ENCODE results near the gene ATP10A. TPM values are rescaled to one million over a fixed set of nuclear protein-coding genes. Genes with fewer than 3 reads are reported as not detected.

ATP10A gene
- total RNA-seq, 1 experiment from 2014 or later, result not detected

DNA sequence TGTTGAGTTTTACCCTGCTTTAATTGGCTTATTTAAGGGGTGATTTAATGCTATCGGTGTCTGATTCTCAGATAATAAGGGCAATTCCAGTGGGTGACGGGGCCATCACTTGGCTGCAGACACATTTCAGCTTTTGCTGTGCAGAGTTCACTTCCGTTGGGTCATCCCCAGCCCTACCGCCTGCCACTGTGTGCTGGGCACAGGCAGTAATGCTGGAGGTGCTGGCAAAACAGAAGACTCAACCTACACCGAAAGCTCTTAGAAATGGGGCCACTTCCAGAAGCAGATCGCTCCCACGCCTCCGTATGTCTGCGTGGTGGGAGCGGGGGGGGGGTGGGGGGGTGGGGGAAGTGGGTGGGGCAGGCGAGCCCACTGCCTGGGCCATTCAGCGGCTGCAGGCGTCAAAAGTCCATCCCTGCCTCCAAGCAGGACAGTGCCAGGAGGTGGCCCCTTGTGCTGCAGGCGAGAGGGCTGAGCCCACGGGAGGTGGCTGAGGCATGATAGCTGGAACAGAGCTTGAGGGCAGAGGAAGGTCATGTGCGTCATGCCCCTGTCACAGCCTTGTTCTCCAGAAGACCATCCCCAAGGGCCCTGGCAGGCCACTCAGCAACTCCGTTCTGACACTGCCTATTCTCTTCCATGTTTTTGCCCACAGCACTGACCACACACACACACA lies 128.3 kb downstream of the ATP10A start:
- Mint-ChIP-seq H3K27me3 (ENCODE audit: insufficient read depth, unreplicated experiment) (no peaks in the 10 kb centered on the region), H3K9me3 (ENCODE audit: unreplicated experiment) (peaks cover 17% of the 10 kb centered on the region), H3K4me1 (ENCODE audit: insufficient read depth, unreplicated experiment) (no peaks in the 10 kb centered on the region), H3K4me3 (ENCODE audit: unreplicated experiment) (no peak overlapping the region), H3K27ac (ENCODE audit: low read depth, unreplicated experiment) (no peak overlapping the region), H3K36me3 (ENCODE audit: insufficient read depth, unreplicated experiment) (peaks cover 6% of the 10 kb centered on the region)
- no peak for TF ChIP-seq CTCF (IDR thresholded peaks at IDR 0.05; ENCODE audit: unreplicated experiment)
- BruUV-seq (replicated peaks), result no TSS peak
- no peak for DNase-seq (ENCODE audit: unreplicated experiment)
- intact Hi-C loops (cut with micrococcal nuclease), result no loop called here
- POLR2A ChIA-PET, result no interaction called here
- CTCF ChIA-PET, result no interaction called here

DNA sequence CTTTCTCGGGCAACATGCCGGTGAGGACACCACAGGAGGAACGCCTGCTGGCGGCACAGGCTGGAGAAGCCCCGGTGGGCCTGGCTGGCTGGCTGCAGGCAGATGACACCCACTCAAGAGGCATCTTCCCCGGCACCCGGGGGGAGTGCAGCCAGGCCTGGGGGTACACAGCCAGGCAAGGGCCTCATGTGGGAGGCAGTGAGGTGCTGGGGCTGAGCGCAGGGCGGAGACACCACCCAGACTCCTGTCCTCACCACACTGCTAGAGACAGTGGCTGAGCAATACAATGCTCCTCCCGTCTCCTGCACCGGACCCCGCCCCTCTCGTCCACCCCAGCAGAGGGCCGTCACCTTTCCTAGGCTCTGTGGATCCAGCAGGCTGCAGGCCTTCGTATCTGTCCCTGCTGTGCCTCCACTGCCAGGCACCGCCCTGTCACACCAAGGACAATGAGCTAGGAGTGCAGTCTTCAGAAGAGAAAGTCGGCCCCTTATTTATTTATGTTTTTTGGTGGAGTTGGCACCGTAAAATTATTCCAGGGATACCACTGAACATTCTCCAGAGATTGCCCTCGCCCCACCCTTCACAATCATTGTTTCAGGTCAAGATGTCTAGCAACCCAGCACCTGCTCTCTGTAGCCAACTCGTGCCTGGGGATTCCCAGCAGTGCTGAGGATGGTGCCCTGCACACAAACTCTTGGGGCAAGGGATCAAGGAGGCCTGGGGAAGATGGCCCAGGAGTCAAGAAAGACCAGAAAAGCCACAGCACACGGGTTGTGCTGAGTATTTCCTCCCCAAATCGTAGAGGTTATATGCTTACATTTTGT lies 129.1 kb downstream of the ATP10A start:
- H3K36me3 Mint-ChIP-seq (ENCODE audit: insufficient read depth, unreplicated experiment), result peaks cover 6% of the 10 kb centered on the region
- POLR2A ChIA-PET, result no interaction called here
- CTCF ChIA-PET, result no interaction called here
- no peaks in the 10 kb centered on the region for H3K4me1 Mint-ChIP-seq (ENCODE audit: insufficient read depth, unreplicated experiment)
- TF ChIP-seq CTCF (IDR thresholded peaks at IDR 0.05; ENCODE audit: unreplicated experiment), result no peak
- H3K4me3 Mint-ChIP-seq (ENCODE audit: unreplicated experiment), result no peak overlapping the region
- peaks cover 17% of the 10 kb centered on the region for H3K9me3 Mint-ChIP-seq (ENCODE audit: unreplicated experiment)
- intact Hi-C loops (cut with micrococcal nuclease), result no loop called here
- BruUV-seq (replicated peaks), result no TSS peak
- no peak for DNase-seq (ENCODE audit: unreplicated experiment)
- no peak overlapping the region for H3K27ac Mint-ChIP-seq (ENCODE audit: low read depth, unreplicated experiment)
- no peaks in the 10 kb centered on the region for H3K27me3 Mint-ChIP-seq (ENCODE audit: insufficient read depth, unreplicated experiment)

- Mint-ChIP-seq H3K27ac (ENCODE audit: low read depth, unreplicated experiment) (no peak overlapping the region), H3K27me3 (ENCODE audit: insufficient read depth, unreplicated experiment) (no peaks in the 10 kb centered on the region), H3K4me3 (ENCODE audit: unreplicated experiment) (no peak overlapping the region), H3K9me3 (ENCODE audit: unreplicated experiment) (peaks cover 15% of the 10 kb centered on the region), H3K36me3 (ENCODE audit: insufficient read depth, unreplicated experiment) (peaks cover 6% of the 10 kb centered on the region), H3K4me1 (ENCODE audit: insufficient read depth, unreplicated experiment) (no peaks in the 10 kb centered on the region)
- BruUV-seq (replicated peaks), result no TSS peak
- POLR2A ChIA-PET, result no interaction called here
- no peak for DNase-seq (ENCODE audit: unreplicated experiment)
- CTCF ChIA-PET, result no interaction called here
- TF ChIP-seq CTCF (IDR thresholded peaks at IDR 0.05; ENCODE audit: unreplicated experiment), result no peak
- intact Hi-C loops (cut with micrococcal nuclease), result no loop called here
Observed at GRCh38 chr15:25733036-25733855, 129.9 kb downstream of the ATP10A start.

DNA sequence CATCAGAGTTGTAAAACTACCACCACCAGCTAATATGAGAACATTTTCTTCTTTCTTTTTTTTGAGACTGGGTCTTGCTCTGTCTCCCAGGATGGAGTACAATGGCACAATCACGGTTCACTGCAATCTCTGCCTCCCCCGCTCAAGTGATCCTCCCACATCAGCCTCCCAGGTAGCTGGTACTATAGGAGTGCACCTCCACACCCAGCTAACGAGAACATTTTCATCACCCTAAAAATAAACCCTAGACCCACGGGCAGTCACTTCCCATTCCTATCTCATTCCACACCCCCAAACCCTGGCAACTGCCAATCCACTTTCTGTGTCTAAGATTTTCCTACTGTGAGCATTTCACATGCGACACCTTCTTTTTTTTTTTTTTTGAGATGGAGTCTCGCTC lies 130.9 kb downstream of the ATP10A start:
- H3K36me3 Mint-ChIP-seq (ENCODE audit: insufficient read depth, unreplicated experiment), result peaks cover 6% of the 10 kb centered on the region

More for the DNA sequence above, 130.9 kb downstream of the ATP10A start:
- H3K4me1 Mint-ChIP-seq (ENCODE audit: insufficient read depth, unreplicated experiment), result no peaks in the 10 kb centered on the region
- TF ChIP-seq CTCF (IDR thresholded peaks at IDR 0.05; ENCODE audit: unreplicated experiment), result no peak
- ChIA-PET POLR2A (no interaction called here), CTCF (no interaction called here)
- H3K9me3 Mint-ChIP-seq (ENCODE audit: unreplicated experiment), result peaks cover 11% of the 10 kb centered on the region
- BruUV-seq (replicated peaks), result no TSS peak
- H3K27ac Mint-ChIP-seq (ENCODE audit: low read depth, unreplicated experiment), result no peak overlapping the region
- no peak overlapping the region for H3K4me3 Mint-ChIP-seq (ENCODE audit: unreplicated experiment)
- no peak for DNase-seq (ENCODE audit: unreplicated experiment)
- intact Hi-C loops (cut with micrococcal nuclease), result no loop called here
- no peaks in the 10 kb centered on the region for H3K27me3 Mint-ChIP-seq (ENCODE audit: insufficient read depth, unreplicated experiment)
